SK-N-SH treated with all-trans-retinoic acid at 6 μM for 48 hours (cell line): ENCODE data around the gene CCR3.

Experiments used
- ATAC-seq: fragments of 200-7000 bp; cut with Tn5 transposase; 3 replicates; pipeline ENCODE4 v1.9.1; 2020; ENCODE audit warnings: mild to moderate bottlenecking, moderate library complexity
- ARNTL ChIP-seq: fragments of 450-650 bp; formaldehyde crosslinking; IDR thresholded peaks from 2 replicates; pipeline ENCODE4 v1.5.0; 2020; ENCODE audit warnings: low read depth, mild to moderate bottlenecking, moderate library complexity, borderline replicate concordance
- BACH2 ChIP-seq: fragments of 250-450 bp; sonication (Bioruptor Pico); IDR thresholded peaks from 2 replicates; pipeline ENCODE4 v1.9.0; 2021; ENCODE audit warnings: mild to moderate bottlenecking, borderline replicate concordance
- CSDC2 ChIP-seq: fragments of 250-450 bp; sonication (Bioruptor Pico); IDR thresholded peaks from 2 replicates; pipeline ENCODE4 v1.5.0; 2020; ENCODE audit warnings: mild to moderate bottlenecking, moderate library complexity
- CSRNP3 ChIP-seq: fragments of 250-450 bp; sonication (Bioruptor Pico); IDR thresholded peaks from 2 replicates; pipeline ENCODE4 v1.5.1; 2021; ENCODE audit warnings: mild to moderate bottlenecking, moderate library complexity
- ESRRG ChIP-seq: fragments of 250-450 bp; sonication (Bioruptor Pico); IDR thresholded peaks from 2 replicates; pipeline ENCODE4 v1.6.1; 2021; ENCODE audit warnings: mild to moderate bottlenecking
- GLIS3 ChIP-seq: fragments of 250-450 bp; sonication (Bioruptor Pico); IDR thresholded peaks from 2 replicates; pipeline ENCODE4 v1.5.0; 2020; ENCODE audit warnings: mild to moderate bottlenecking, moderate library complexity
- ISL1 ChIP-seq: fragments of 250-450 bp; sonication (Bioruptor Pico); IDR thresholded peaks from 2 replicates; pipeline ENCODE4 v2.1.2; 2022; ENCODE audit warnings: mild to moderate bottlenecking, moderate library complexity
- OSR1 ChIP-seq: fragments of 250-450 bp; sonication (Bioruptor Pico); IDR thresholded peaks from 2 replicates; pipeline ENCODE4 v1.8.0; 2022; ENCODE audit warnings: moderate library complexity, mild to moderate bottlenecking, inconsistent platforms
- POU6F1 ChIP-seq: fragments of 250-450 bp; sonication (Bioruptor Pico); IDR thresholded peaks from 2 replicates; pipeline ENCODE4 v1.8.0; 2021; ENCODE audit warnings: low read depth, mild to moderate bottlenecking, moderate library complexity, borderline replicate concordance
- PPARA ChIP-seq: fragments of 250-450 bp; sonication (Bioruptor Pico); IDR thresholded peaks from 2 replicates; pipeline ENCODE4 v1.5.0; 2020; ENCODE audit warnings: mild to moderate bottlenecking, borderline replicate concordance
- SNAI2 ChIP-seq: fragments of 250-450 bp; sonication (Bioruptor Pico); IDR thresholded peaks from 2 replicates; pipeline ENCODE4 v1.5.0; 2020; ENCODE audit warnings: mild to moderate bottlenecking, moderate library complexity
- TCF4 ChIP-seq: fragments of 250-450 bp; sonication (Bioruptor Pico); IDR thresholded peaks from 2 replicates; pipeline ENCODE4 v1.8.0; 2021; ENCODE audit warnings: mild to moderate bottlenecking, moderate library complexity, borderline replicate concordance
- TOX ChIP-seq: fragments of 250-450 bp; sonication (Bioruptor Pico); IDR thresholded peaks from 2 replicates; pipeline ENCODE4 v1.8.0; 2021; ENCODE audit warnings: mild to moderate bottlenecking, moderate library complexity, borderline replicate concordance
- ZFP30 ChIP-seq: fragments of 450-650 bp; formaldehyde crosslinking; IDR thresholded peaks from 2 replicates; pipeline ENCODE4 v1.5.0; 2022; ENCODE audit warnings: mild to moderate bottlenecking, moderate library complexity
- ZNF70 ChIP-seq: fragments of 450-650 bp; formaldehyde crosslinking; IDR thresholded peaks from 2 replicates; pipeline ENCODE4 v1.5.0; 2020; ENCODE audit warnings: mild to moderate bottlenecking, moderate library complexity
- ZNF8 ChIP-seq: fragments of 450-650 bp; formaldehyde crosslinking; IDR thresholded peaks from 2 replicates; pipeline ENCODE4 v1.5.0; 2020; ENCODE audit warnings: mild to moderate bottlenecking, moderate library complexity
- TF ChIP-seq, protein P1 (sequence below): fragments of 250-450 bp; sonication (Bioruptor Pico); IDR thresholded peaks from 2 replicates; pipeline ENCODE4 v1.5.0; 2020; ENCODE audit warnings: mild to moderate bottlenecking, moderate library complexity
- TF ChIP-seq, protein P2 (sequence below): fragments of 250-450 bp; sonication (Bioruptor Pico); IDR thresholded peaks from 2 replicates; pipeline ENCODE4 v1.8.0; 2020; ENCODE audit warnings: mild to moderate bottlenecking, moderate library complexity, borderline replicate concordance

CCR3 gene

DNA sequence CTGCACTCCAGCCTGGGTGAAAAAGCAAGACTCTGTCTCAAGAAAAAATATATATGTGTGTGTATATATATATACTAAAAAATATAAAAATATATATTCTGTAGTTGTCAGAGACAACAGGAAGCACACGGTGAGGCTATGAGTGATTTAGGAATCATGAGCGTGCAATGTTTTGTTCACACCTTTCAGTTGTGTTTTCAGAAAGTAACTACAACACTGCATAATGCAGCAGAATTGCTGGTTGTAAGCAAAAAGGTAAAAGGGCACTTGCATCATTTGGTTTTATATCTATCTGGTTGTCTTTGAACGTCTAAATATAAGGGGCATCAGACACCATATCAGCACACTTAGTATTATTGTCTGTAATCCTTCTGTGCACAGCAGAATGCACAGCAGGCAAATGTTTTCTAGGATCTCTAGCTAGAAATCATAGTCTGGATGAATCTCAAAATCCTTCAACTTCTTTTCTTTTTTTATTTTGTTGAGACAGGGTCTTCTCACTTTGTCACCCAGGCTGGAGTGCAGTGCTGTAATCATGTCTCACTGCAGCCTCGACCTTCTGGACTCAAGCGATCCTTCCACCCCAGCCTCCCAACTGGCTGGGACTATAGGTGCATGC, 44.8 kb downstream of the CCR3 start:
- no peak for ATAC-seq
- TF ChIP-seq SNAI2 (CRISPR knock-in tag), result no peak
- TF ChIP-seq PPARA (CRISPR knock-in tag), result no peak
- TF ChIP-seq ZNF70 (CRISPR knock-in tag), result no peak
- no peak for TF ChIP-seq ESRRG (CRISPR knock-in tag)
- TF ChIP-seq, protein P1, sequence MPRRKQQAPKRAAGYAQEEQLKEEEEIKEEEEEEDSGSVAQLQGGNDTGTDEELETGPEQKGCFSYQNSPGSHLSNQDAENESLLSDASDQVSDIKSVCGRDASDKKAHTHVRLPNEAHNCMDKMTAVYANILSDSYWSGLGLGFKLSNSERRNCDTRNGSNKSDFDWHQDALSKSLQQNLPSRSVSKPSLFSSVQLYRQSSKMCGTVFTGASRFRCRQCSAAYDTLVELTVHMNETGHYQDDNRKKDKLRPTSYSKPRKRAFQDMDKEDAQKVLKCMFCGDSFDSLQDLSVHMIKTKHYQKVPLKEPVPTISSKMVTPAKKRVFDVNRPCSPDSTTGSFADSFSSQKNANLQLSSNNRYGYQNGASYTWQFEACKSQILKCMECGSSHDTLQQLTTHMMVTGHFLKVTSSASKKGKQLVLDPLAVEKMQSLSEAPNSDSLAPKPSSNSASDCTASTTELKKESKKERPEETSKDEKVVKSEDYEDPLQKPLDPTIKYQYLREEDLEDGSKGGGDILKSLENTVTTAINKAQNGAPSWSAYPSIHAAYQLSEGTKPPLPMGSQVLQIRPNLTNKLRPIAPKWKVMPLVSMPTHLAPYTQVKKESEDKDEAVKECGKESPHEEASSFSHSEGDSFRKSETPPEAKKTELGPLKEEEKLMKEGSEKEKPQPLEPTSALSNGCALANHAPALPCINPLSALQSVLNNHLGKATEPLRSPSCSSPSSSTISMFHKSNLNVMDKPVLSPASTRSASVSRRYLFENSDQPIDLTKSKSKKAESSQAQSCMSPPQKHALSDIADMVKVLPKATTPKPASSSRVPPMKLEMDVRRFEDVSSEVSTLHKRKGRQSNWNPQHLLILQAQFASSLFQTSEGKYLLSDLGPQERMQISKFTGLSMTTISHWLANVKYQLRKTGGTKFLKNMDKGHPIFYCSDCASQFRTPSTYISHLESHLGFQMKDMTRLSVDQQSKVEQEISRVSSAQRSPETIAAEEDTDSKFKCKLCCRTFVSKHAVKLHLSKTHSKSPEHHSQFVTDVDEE, result no peak
- no peak for TF ChIP-seq TCF4
- TF ChIP-seq ARNTL (CRISPR knock-in tag), result no peak

DNA sequence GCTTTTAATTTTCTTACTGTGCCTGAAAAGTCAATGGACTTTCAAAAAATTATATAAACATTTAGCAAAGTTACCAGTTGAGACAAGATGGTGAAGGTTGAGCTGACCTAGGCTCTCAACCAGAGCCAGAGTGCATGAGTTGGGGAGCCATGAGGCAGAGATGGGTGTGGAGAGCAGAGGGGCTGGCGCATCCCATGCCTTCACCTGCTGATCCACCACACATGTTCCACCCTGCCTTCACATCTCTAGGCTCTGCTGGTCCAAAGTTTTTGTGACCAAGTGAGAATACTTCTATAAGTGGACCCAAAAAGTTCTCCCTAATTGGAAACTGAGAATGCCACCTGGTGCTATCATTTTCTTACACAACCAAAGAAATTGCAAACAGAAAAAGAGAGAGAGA, 47.3 kb downstream of the CCR3 start:
- ATAC-seq, result no peak
- TF ChIP-seq TCF4, result no peak
- TF ChIP-seq ARNTL (CRISPR knock-in tag), result no peak
- TF ChIP-seq TOX (CRISPR knock-in tag), result no peak
- TF ChIP-seq OSR1 (CRISPR knock-in tag), result no peak
- no peak for TF ChIP-seq POU6F1 (CRISPR knock-in tag)
- TF ChIP-seq BACH2 (CRISPR knock-in tag), result no peak
- no peak for TF ChIP-seq ZFP30 (CRISPR knock-in tag)
- TF ChIP-seq CSDC2 (CRISPR knock-in tag), result no peak
- no peak for TF ChIP-seq ISL1 (CRISPR knock-in tag)
- TF ChIP-seq, protein P1, result no peak
- TF ChIP-seq GLIS3, result no peak
- no peak for TF ChIP-seq ZNF70 (CRISPR knock-in tag)
- TF ChIP-seq ZNF8 (CRISPR knock-in tag), result no peak
- TF ChIP-seq CSRNP3 (CRISPR knock-in tag), result no peak
- TF ChIP-seq, all 23 proteins: peak for 0

DNA sequence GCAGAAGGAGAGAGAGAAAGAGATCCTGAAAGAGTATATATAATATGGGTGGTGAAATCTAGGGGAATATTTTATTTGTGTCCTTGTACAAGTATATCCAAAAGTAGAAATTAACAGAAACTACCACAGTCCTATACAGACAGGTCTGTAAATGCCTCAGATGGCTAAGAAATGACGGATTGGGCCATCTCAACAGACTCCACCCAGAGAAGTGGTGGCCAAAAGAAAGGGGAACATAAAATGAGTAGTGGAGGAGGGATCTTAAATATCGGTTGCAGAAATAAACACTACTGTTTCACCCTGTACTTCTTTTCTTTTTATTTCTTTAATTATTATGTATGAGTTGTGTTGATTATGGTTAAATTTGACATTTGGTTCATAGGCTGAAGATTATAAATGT, 47.7 kb downstream of the CCR3 start:
- ATAC-seq, result no peak
- TF ChIP-seq ZNF8 (CRISPR knock-in tag) (no peak), SNAI2 (CRISPR knock-in tag) (no peak), TCF4 (no peak), CSDC2 (CRISPR knock-in tag) (no peak)
- TF ChIP-seq, protein P2, sequence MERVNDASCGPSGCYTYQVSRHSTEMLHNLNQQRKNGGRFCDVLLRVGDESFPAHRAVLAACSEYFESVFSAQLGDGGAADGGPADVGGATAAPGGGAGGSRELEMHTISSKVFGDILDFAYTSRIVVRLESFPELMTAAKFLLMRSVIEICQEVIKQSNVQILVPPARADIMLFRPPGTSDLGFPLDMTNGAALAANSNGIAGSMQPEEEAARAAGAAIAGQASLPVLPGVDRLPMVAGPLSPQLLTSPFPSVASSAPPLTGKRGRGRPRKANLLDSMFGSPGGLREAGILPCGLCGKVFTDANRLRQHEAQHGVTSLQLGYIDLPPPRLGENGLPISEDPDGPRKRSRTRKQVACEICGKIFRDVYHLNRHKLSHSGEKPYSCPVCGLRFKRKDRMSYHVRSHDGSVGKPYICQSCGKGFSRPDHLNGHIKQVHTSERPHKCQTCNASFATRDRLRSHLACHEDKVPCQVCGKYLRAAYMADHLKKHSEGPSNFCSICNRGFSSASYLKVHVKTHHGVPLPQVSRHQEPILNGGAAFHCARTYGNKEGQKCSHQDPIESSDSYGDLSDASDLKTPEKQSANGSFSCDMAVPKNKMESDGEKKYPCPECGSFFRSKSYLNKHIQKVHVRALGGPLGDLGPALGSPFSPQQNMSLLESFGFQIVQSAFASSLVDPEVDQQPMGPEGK (CRISPR knock-in tag), result no peak
